HEK293 (cell line): Measurements from ENCODE around the gene TPCN2.

ENCODE experiments used
- CTCF ChIA-PET: fragments of 350-600 bp; formaldehyde crosslinking; extraction: SDS; loops from one replicate; lab custom pipeline; 2021; ENCODE audit warnings: antibody characterized with exemption; lab: Yijun Ruan, JAX
- POLR2A ChIA-PET: fragments of 300-600 bp; formaldehyde crosslinking; extraction: SDS; loops from one replicate; lab custom pipeline; 2020; ENCODE audit warnings: antibody characterized with exemption, inconsistent platforms; lab: Yijun Ruan, JAX
- H3K27ac ChIP-seq: fragments of 200-500 bp; sonication (Bioruptor generic); 2 replicates; pipeline ENCODE4 v1.5.1; 2014; ENCODE audit warnings: low read depth, low read length, control low read depth, inconsistent platforms; ENCODE audit errors: extremely low read depth
- H3K36me3 ChIP-seq, 2 experiments: fragments of 200-500 bp in 1 of 2; sonication (Bioruptor generic) in 1 of 2; 1 replicate in 1 of 2; 2 replicates in 1 of 2; pipeline ENCODE4 v1.5.1; 2014 to 2017; ENCODE audit warnings: inconsistent platforms in 2 of 2, low read length in 2 of 2; ENCODE audit not compliant: control insufficient read depth in 2 of 2, insufficient read depth in 1 of 2
- H3K4me1 ChIP-seq: fragments of 200-500 bp; sonication (Bioruptor generic); 2 replicates; pipeline ENCODE4 v1.5.1; 2014; ENCODE audit warnings: mild to moderate bottlenecking, low read length, inconsistent platforms; ENCODE audit not compliant: control insufficient read depth, insufficient read depth
- H3K4me3 ChIP-seq: 2 replicates; pipeline ENCODE4 v1.5.1; 2011; ENCODE audit warnings: low read depth, mild to moderate bottlenecking, control low read depth, low read length, moderate library complexity
- H3K9me3 ChIP-seq: fragments of 200-500 bp; sonication (Bioruptor generic); 2 replicates; pipeline ENCODE4 v1.5.1; 2014; ENCODE audit warnings: low read depth, low read length, inconsistent platforms; ENCODE audit not compliant: control insufficient read depth, insufficient read depth
- AEBP2 ChIP-seq: fragments of 450-650 bp; formaldehyde crosslinking; IDR thresholded peaks from 2 replicates; pipeline ENCODE4 v1.5.1; 2016; ENCODE audit warnings: missing biosample characterization, missing genetic modification characterization, borderline replicate concordance
- BCL11A ChIP-seq: fragments of 450-650 bp; formaldehyde crosslinking; IDR thresholded peaks from 2 replicates; pipeline ENCODE4 v1.5.1; 2016; ENCODE audit warnings: low read depth, missing biosample characterization, missing genetic modification characterization
- INSM2 ChIP-seq: fragments of 450-650 bp; formaldehyde crosslinking; IDR thresholded peaks from 2 replicates; pipeline ENCODE4 v1.5.1; 2016; ENCODE audit warnings: missing biosample characterization, missing genetic modification characterization
- SCRT1 ChIP-seq: fragments of 450-650 bp; formaldehyde crosslinking; IDR thresholded peaks from 2 replicates; pipeline ENCODE4 v1.5.1; 2016; ENCODE audit warnings: missing biosample characterization, missing genetic modification characterization, borderline replicate concordance
- SETDB1 ChIP-seq: IDR thresholded peaks from one replicate; pipeline ENCODE4 v1.6.1; 2017; ENCODE audit warnings: mild to moderate bottlenecking, low read length, moderate library complexity, mixed read lengths; ENCODE audit not compliant: insufficient read length
- ZFP3 ChIP-seq: fragments of 450-650 bp; formaldehyde crosslinking; IDR thresholded peaks from 2 replicates; pipeline ENCODE4 v1.5.1; 2016; ENCODE audit warnings: low read depth, missing biosample characterization, missing genetic modification characterization
- ZNF10 ChIP-seq: fragments of 450-650 bp; formaldehyde crosslinking; IDR thresholded peaks from 2 replicates; pipeline ENCODE4 v1.5.1; 2017; ENCODE audit warnings: missing biosample characterization, missing genetic modification characterization
- ZNF112 ChIP-seq: fragments of 450-650 bp; formaldehyde crosslinking; IDR thresholded peaks from 2 replicates; pipeline ENCODE4 v1.5.0; 2017; ENCODE audit warnings: missing biosample characterization, missing genetic modification characterization
- ZNF157 ChIP-seq: fragments of 450-650 bp; formaldehyde crosslinking; IDR thresholded peaks from 2 replicates; pipeline ENCODE4 v1.5.1; 2016; ENCODE audit warnings: missing biosample characterization, missing genetic modification characterization
- ZNF174 ChIP-seq: fragments of 450-650 bp; formaldehyde crosslinking; IDR thresholded peaks from 2 replicates; pipeline ENCODE4 v1.5.0; 2017; ENCODE audit warnings: missing biosample characterization, mild to moderate bottlenecking, missing genetic modification characterization
- ZNF214 ChIP-seq: fragments of 450-650 bp; formaldehyde crosslinking; IDR thresholded peaks from 2 replicates; pipeline ENCODE4 v1.5.1; 2017; ENCODE audit warnings: missing biosample characterization, mild to moderate bottlenecking, missing genetic modification characterization, borderline replicate concordance
- ZNF302 ChIP-seq: fragments of 450-650 bp; formaldehyde crosslinking; IDR thresholded peaks from 2 replicates; pipeline ENCODE4 v1.5.1; 2016; ENCODE audit warnings: missing biosample characterization, missing genetic modification characterization, low read depth
- ZNF350 ChIP-seq: fragments of 450-650 bp; formaldehyde crosslinking; IDR thresholded peaks from 2 replicates; pipeline ENCODE4 v1.5.0; 2017; ENCODE audit warnings: missing biosample characterization, mild to moderate bottlenecking, missing genetic modification characterization
- ZNF398 ChIP-seq: fragments of 450-650 bp; formaldehyde crosslinking; IDR thresholded peaks from 2 replicates; pipeline ENCODE4 v1.5.1; 2017; ENCODE audit warnings: missing biosample characterization, missing genetic modification characterization
- ZNF404 ChIP-seq: fragments of 450-650 bp; formaldehyde crosslinking; IDR thresholded peaks from 2 replicates; pipeline ENCODE4 v1.5.1; 2017; ENCODE audit warnings: missing biosample characterization, missing genetic modification characterization
- ZNF501 ChIP-seq: fragments of 450-650 bp; formaldehyde crosslinking; IDR thresholded peaks from 2 replicates; pipeline ENCODE4 v1.5.1; 2016; ENCODE audit warnings: missing biosample characterization, missing genetic modification characterization
- ZNF544 ChIP-seq: fragments of 450-650 bp; formaldehyde crosslinking; IDR thresholded peaks from 2 replicates; pipeline ENCODE4 v1.5.0; 2017; ENCODE audit warnings: missing biosample characterization, missing genetic modification characterization
- ZNF548 ChIP-seq: fragments of 450-650 bp; formaldehyde crosslinking; IDR thresholded peaks from 2 replicates; pipeline ENCODE4 v1.5.1; 2016; ENCODE audit warnings: missing biosample characterization, missing genetic modification characterization
- ZNF704 ChIP-seq: fragments of 450-650 bp; formaldehyde crosslinking; IDR thresholded peaks from 2 replicates; pipeline ENCODE4 v1.5.1; 2016; ENCODE audit warnings: missing biosample characterization, missing genetic modification characterization

Gene TPCN2

GRCh38 chr11:69054397-69055211 lies 5.9 kb downstream of the TPCN2 start:
- H3K4me3 ChIP-seq, result no peak overlapping the region
- peaks cover 0 to 39% of the 10 kb centered on the region in 2 experiments; a peak in 1 of 3 replicates for H3K36me3 ChIP-seq
- ChIA-PET POLR2A (no interaction called here), CTCF (no interaction called here)
- H3K9me3 ChIP-seq, result no peaks in the 10 kb centered on the region
- TF ChIP-seq ZNF544 (tag by site-specific recombination) (no peak), ZNF174 (tag by site-specific recombination) (no peak), ZNF302 (tag by site-specific recombination) (no peak), ZNF548 (no peak), AEBP2 (no peak), ZNF398 (tag by site-specific recombination) (no peak), INSM2 (tag by site-specific recombination) (no peak), ZNF157 (tag by site-specific recombination) (no peak), ZNF404 (no peak), ZNF501 (tag by site-specific recombination) (no peak)
- TF ChIP-seq, all 188 proteins: peak for 0
- no peak overlapping the region for H3K27ac ChIP-seq
- no peaks in the 10 kb centered on the region for H3K4me1 ChIP-seq

GRCh38 chr11:69055212-69055586 lies 6.5 kb downstream of the TPCN2 start:
- peaks cover 0 to 45% of the 10 kb centered on the region in 2 experiments; a peak in 1 of 3 replicates for H3K36me3 ChIP-seq
- H3K27ac ChIP-seq, result no peak overlapping the region
- H3K4me1 ChIP-seq, result no peaks in the 10 kb centered on the region
- ChIA-PET CTCF (no interaction called here), POLR2A (no interaction called here)
- H3K9me3 ChIP-seq, result no peaks in the 10 kb centered on the region
- H3K4me3 ChIP-seq, result no peak overlapping the region
- TF ChIP-seq ZNF350 (tag by site-specific recombination) (no peak), ZNF10 (no peak), ZNF214 (no peak), SETDB1 (no peak), ZFP3 (tag by site-specific recombination) (no peak), SCRT1 (no peak), ZNF704 (tag by site-specific recombination) (no peak), ZNF112 (no peak), BCL11A (tag by site-specific recombination) (no peak)
